Measurements from ENCODE around the gene AFAP1. TPM values are rescaled to one million over a fixed set of nuclear protein-coding genes. Genes with fewer than 3 reads are reported as not detected.
"Not testable (repeated sequence)": the region's sequence is repeated elsewhere in the genome, so short reads cannot be mapped to it uniquely, and the experiment has no call there.

Gene AFAP1
- polyA plus RNA-seq, 3 donors = 22.6 to 32.7 (median 25.7) TPM

DNA sequence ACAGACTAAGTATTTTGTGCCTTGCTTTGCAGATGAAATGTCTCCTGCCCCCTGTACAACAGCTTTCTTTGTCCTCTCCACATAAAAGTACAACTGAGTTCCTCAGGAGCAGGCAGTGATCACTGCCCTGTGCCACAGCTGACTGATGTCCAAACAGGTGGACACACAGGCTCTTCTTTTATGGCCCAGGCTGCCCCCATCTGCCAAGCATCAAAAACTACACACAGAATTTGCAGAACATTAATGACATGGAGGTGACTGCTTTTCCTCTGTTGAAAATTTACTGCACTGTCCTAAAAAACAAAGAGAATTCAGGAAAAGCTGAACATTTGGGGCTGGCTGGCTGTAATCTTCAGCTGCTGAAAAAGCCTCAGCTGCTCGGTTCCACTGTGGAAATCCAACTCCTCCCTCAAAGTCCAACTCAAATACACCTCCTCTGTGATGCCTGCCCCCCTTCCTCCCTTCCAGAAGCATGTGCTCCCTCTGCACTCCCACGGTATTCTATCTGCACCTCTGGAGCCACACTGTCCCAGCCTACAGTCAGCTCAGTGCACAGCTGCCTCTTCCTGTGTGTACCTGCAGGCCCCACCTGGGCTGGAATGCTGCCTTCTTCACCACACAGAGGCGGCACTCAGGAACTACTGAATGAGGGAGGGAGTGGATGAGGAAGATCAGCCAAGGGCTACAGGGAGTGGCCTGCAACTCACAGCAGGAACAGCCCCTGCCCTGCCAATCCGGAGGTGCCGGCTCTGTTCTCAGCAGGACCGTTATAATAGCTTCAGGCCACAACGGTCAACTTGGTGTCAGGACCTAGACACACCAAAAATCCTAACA lies 10.3 kb downstream of the AFAP1 start:
- DNase-seq (ENCODE audit: extremely low read depth in 1 of 11, low read depth in 9 of 11, low spot score in 4 of 11) = no peak

DNA sequence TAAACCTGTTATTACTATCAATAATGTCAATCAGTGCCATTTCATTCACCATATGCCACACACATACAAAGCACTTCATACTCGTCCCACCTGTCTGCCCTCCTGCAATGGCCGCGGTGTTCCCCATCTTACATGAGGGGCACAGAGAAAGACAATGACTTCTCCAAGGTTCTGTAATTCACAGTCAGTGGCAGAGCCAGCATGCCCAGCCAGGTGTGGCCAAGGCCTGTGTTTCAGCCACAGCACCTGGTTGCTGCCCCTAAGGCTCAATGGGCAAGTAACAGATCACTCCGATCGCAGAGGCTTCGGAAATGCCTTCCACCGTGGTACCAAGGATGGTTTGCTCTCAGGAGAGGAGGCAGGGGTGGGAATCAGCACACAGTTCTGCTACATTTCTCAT lies 10.9 kb downstream of the AFAP1 start:
- no peak for DNase-seq (ENCODE audit: extremely low read depth in 1 of 11, low read depth in 9 of 11, low spot score in 4 of 11)

DNA sequence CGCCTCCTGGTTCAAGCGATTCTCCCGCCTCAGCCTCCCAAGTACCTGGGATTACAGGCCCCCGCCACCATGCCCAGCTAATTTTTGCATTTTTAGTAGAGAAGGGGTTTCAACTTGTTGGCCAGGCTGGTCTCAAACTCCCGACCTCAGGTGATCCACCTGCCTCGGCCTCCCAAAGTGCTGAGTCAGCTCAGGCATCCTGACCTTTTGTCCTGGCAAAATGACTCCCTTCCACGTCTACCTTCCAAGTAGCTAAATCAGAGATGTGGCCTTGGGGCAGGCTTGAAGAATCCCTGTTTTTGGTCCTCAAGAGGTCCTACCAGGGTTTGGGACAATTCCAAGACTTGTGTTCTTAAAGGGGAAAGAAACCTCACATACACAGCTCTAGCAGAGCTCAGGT lies 12.8 kb downstream of the AFAP1 start:
- no peak for DNase-seq (ENCODE audit: extremely low read depth in 1 of 11, low read depth in 9 of 11, low spot score in 4 of 11)

DNA sequence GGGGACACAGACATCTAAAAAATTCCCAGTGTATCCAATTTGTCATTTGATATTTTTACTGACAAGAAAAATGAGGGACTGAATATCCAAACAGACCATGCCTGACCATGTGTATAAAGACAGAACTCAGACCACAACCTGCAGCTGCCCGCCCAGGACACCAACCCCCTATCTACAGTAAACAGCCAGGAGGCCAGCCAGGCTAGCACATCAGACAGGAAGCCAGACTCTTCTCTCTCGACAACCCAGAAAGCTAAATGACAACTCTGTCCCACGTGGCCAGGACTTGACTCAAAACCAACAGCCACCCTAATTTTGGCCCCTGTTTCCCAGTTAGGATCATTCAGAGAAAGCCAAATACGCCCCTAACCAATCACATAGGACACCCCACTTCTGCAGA lies 15.1 kb downstream of the AFAP1 start:
- DNase-seq (ENCODE audit: extremely low read depth in 1 of 11, low read depth in 9 of 11, low spot score in 4 of 11) = no peak

DNA sequence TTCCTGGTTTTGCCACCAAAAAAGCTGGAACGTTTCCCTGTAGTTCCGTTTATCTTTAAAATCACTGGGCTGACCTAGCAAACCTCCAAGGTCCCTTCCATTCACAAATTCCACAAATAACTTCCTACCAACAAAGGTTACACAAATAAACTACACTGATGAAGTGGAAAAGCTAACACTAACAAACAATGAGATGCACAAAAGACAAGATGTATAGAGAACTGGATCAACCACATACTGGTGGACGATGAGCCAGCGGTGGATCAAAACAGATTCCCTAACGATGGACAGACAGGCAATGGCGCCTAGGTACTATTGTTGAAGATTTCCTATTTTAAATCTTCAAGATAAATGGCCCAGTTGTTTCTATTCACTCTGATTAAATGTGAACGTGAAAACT lies 15.5 kb downstream of the AFAP1 start:
- no peak for DNase-seq (ENCODE audit: extremely low read depth in 1 of 11, low read depth in 9 of 11, low spot score in 4 of 11)

DNA sequence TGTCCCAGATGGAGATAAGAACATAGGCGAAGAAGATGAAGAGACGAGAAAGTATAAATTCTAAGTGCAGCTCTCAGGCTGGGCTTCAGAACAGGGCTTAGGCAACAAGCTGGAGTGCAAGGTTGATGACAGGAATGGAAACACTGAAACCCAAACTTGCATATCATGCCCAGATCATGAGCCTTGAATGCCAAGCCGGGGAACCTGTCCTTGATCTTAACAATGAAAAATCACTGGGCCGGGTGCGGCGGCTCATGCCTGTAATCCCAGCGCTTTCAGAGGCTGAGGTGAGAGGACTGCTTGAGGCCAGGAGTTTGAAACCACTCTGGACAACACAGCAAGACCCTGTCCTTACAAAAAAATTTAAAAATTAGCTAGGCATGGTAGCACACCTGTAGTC lies 17.2 kb downstream of the AFAP1 start:
- no peak for DNase-seq (ENCODE audit: extremely low read depth in 1 of 11, low read depth in 9 of 11, low spot score in 4 of 11)

DNA sequence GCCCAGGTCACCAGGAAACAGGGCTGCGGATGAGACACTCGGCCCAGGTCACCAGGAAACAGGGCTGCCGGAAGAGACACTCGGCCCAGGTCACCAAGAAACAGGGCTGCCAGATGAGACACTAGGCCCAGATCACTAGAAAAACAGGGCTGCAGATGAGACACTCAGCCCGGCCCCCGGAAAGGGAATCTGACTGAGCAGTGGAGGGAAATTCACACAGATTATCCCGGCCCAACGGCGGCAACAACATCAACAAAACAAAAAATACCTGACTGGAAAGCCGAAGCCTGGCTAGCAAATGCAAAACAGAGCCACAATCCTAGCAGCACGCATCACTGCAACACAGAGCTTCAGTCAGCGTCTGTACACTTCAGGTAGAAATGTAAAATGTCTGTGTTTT lies 20.7 kb downstream of the AFAP1 start:
- no peak for DNase-seq (ENCODE audit: extremely low read depth in 1 of 11, low read depth in 9 of 11, low spot score in 4 of 11)

DNA sequence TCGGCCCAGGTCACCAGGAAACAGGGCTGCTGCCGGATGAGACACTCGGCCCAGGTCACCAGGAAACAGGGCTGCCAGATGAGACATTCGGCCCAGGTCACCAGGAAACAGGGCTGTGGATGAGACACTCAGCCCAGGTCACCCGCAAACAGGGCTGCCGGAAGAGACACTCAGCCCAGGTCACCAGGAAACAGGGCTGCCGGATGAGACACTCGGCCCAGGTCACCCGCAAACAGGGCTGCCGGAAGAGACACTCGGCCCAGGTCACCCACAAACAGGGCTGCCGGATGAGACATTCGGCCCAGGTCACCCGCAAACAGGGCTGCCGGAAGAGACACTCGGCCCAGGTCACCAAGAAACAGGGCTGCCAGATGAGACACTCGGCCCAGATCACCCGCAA lies 21.5 kb downstream of the AFAP1 start:
- DNase-seq (ENCODE audit: extremely low read depth in 1 of 11, low read depth in 9 of 11, low spot score in 4 of 11) = not testable (repeated sequence)

DNA sequence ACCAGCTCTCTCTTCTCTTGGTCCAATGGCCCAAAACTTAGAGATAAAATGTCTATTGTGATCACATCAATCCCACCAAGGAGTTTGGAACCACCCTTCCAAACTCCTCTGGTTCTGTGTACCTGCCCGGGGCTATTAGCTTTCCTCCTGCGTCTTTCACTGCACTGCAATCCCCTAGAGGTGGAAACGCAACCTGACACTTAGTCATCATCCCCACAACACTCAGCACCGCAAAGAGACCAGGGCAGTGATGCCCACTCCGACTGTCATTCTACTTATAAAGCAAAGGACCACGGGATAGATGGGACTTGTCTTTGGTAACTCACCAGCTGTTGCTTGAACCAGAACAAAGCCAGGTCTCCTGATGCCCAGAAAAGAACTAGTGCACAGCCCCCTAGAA lies 22.0 kb downstream of the AFAP1 start:
- DNase-seq (ENCODE audit: extremely low read depth in 1 of 11, low read depth in 9 of 11, low spot score in 4 of 11) = no peak

DNA sequence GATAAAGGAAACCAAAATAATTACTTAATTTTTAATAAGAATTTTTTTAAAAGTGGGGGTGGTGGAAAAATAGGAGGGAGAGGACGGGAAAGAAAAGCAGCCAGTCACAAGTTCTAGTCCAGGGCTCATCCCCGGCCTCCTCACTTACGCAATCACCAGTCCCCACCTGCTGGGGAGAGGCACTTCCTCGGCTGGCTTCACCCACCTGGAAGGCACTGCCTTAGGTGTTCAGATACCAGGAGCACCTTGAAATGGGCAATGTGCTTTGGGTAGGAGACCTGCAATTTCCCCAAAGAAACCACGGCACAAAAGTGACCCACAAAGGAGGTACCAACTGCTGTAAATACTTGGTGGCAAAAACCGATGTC lies 23.8 kb downstream of the AFAP1 start:
- no peak for DNase-seq (ENCODE audit: extremely low read depth in 1 of 11, low read depth in 9 of 11, low spot score in 4 of 11)

DNA sequence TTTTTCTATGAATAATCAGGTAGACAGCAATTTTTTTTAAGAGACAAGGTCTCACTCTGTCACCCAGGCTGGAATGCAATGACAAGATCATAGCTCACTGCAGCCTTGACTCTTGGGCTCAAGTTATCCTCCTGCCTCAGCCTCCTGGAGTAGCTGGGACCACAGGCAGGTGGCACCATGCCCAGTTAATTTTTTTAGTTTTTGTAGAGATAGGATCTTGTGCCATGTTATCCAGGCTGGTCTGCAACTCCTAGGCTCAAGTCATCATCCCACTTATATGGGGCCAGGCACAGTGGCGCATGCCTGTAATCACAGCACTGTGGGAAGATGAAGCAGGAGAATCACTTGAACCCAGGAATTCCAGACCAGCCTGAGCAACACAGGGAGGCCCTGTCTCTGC lies 26.8 kb downstream of the AFAP1 start:
- DNase-seq (ENCODE audit: extremely low read depth in 1 of 11, low read depth in 9 of 11, low spot score in 4 of 11) = no peak

DNA sequence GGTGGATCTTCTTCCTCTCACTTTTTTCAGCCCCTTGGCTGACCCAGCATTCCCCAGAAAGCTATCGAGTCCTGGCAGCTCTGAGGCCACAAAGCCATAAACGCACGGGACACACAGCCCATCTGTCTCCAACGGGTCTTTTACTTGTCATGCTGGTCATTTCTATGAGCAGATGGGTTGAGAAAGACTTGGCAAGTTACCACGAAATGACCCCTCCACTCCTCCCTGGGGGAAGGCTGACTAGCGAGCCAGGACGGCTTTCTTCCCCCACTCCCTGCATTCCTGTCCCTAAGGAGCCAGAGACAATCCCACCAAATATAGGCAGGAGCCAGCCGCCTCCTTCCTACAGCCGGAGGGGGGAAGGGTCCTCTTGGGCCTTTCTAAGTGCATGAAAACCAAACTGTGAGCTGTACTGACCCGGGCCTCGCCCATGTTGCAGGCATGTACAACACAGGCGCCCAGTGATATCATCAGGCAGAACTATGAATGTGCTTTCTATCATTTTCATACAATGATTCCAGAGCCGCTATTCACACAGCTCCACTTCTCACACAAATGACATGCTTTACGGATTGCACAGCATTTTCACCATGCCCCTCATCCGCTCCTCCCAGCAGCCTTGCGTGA lies 28.6 kb downstream of the AFAP1 start:
- peak in 2 of 11 donors; percentile 45 to 51 for DNase-seq (ENCODE audit: extremely low read depth in 1 of 11, low read depth in 9 of 11, low spot score in 4 of 11)

DNA sequence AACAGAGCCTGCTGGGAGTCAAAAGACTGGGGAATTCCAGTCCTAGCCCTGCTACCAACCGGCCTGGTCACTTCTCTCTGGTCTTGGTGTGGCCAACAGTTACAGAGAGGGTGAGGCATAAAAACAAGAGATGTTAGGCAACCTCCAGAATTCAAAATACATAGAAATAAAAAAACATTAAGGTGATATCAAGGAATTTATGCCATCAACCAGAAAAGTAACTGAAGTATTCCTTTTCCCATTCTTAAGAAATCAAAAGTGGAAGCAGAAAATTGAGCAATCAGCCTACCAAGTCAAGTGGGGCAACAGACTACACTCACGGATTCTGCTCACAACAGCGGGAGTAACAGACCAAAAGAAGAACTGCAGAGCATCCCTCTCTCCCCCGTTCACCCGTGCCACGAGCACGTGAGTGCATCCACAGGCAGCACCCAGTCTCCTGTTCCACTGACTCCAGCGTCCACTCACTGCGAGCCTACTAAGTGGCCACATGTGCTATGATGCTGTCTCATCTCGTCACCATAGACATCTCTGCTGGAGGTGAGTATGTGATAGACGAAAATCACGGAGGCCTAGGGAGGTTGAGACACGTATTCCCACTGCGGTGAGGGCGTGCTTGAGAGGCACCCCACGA lies 29.3 kb downstream of the AFAP1 start:
- DNase-seq (ENCODE audit: extremely low read depth in 1 of 11, low read depth in 9 of 11, low spot score in 4 of 11) = no peak

DNA sequence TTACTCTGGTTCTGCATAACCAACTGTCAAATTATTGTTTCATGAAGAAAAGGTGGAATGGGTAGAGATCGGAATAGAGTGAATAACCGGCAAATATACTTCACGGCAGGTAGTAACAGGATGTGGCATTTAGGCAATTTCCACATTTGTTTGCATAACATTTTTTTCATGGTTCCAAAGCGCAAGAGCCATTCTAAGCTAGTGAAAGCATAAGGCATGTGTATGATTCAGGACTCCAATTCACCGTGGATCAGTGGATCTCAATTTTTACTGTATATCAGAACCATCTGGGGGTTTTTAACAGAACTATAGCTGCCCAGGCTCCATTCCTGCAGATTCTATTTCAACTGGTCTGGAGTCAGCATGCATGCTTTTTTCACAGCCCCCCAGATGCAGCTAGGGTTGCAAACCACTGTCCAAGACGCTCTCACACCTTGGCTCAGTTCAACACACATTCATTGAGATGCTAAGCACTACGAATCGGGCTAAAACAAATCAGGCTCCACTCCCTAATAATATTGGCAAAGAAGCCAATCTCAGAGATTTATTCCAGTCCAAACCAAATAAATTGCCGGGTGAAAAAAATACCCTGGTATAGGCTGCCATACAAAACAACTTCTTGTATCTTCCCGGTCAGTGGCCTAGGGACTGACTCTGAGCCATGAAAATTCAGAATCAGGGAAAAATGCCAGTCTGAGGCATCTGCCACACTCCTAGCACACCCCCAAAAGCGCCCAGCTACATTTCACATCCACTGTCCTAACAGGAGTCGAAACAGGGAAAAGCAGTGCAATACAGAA lies 30.0 kb downstream of the AFAP1 start:
- no peak for DNase-seq (ENCODE audit: extremely low read depth in 1 of 11, low read depth in 9 of 11, low spot score in 4 of 11)

DNA sequence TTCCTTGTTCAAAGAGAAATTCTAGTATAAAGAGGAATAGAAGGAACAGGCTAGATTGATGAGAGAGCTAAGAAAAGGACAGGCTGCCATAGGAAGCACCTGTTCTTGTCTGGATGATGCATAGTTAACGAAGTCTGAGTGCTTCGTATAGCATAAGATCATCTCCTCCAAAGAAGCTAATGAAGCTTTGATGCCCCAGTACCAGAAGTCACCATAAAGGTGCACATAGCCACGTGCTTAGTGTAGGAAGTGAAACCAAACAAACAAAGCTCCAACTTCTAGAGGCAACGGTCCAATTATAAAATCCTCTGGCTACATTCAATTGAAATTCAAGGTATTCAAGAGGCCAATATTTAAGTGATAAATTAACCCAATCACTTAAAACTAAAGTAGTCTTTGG lies 31.0 kb downstream of the AFAP1 start:
- DNase-seq (ENCODE audit: extremely low read depth in 1 of 11, low read depth in 9 of 11, low spot score in 4 of 11) = no peak

DNA sequence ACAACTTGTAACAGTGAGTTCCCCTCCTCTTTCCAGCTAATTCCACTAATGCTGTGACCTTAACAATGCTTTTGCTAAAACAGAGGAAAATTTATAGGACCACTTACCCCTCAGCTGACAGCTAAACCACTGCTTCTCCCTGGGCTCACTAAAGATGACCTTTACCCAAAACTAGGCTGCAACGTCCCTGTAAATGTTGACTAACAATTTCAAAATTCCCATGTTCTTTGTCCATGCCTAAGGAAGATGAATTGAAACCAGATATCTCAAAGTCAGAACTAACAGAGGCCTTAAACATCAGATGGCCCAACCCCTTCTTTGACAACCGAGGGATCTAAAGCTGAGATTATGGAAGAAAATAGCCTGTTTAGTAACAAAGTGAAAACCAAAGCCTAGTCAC lies 32.5 kb downstream of the AFAP1 start:
- DNase-seq (ENCODE audit: extremely low read depth in 1 of 11, low read depth in 9 of 11, low spot score in 4 of 11) = no peak

DNA sequence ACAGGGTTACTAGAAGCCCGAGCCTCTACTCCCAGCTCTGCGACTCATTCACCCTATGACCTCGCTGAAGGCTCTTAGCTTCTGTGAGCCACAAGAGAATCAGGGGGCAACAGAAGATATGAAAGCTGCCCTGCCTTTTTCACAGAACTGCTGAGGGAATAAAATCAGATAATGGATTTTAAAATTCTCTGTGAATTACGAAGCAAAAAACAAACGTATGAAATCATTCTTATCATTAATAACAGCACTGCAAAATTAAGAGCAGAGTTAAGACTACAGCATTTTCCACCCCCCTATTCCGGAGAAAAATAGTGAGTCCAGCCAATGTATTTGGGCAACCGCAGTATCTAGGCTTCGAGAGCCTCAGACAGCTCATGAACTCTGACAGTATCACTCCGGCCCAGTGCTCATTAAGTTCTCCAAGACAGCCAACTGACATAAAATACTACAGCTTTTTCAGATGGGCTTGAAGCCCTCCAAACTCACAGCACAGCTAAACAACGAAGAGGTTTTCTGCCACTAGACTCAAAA lies 33.4 kb downstream of the AFAP1 start:
- DNase-seq (ENCODE audit: extremely low read depth in 1 of 11, low read depth in 9 of 11, low spot score in 4 of 11) = no peak

DNA sequence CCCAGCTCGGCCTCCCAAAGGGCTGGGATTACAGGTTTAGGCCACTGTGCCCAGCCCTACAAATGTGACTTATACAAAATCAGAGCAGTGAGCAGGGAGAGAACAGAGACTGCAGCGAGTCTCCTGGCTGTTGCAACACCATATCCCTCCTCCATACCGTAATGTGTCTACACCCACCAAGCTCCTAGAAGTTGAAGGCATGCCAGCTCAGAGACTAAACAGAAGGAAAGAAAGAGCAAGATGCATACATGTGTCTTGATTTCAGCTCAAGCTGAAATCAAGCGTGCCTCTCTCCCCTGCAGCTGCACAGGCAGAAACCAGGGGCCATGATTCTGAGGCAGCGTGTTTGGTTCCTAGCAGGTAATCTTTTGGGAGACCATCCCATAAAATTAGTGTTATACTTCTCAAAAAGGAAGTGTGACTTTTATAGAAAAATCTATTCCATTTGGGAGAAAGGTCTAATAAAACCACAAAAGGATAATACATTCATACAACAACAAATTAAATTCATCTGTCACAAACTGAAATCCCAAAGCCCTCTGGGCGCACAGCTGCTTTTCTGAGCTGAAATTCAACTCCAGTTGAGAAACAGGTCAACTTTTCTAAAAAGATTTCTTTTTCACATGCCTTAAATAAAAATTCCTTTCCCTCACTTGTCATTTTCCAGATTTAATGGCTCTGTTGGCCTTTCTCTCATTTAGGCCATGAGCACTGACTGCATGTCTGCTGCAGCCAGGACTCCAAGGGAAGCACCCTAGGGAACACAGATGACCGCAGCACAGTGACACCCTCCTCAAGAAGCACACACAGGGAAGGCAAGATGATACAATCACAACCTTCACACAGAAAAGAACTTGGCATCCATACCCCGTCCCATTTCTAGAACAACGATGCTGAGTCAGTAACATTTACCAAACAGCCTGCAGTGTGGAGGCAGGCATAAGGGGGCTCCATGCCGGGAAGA lies 34.4 kb downstream of the AFAP1 start:
- DNase-seq (ENCODE audit: extremely low read depth in 1 of 11, low read depth in 9 of 11, low spot score in 4 of 11) = no peak

All from renal cortex interstitium (tissue), 11 donors.